Suprapubic skin (tissue), 3 donors: ENCODE data around the gene SEMA3C.

Experiments used
- EP300 ChIP-seq: sonication (generic); formaldehyde crosslinking; IDR thresholded peaks from one replicate; pipeline ENCODE4 v1.6.1; 2017; ENCODE audit warnings: antibody characterized with exemption
- POLR2A ChIP-seq, 2 donors: fragments of 450-650 bp; IDR thresholded peaks; one replicate each; pipeline ENCODE4 v1.6.1; 2017; ENCODE audit warnings: antibody characterized with exemption in 2 of 2, mild to moderate bottlenecking in 2 of 2, moderate library complexity in 2 of 2
- TF ChIP-seq, protein P1 (sequence below), 2 donors: fragments of 200-600 bp in 1 of 2; fragments of 450-650 bp in 1 of 2; sonication (generic) in 1 of 2; IDR thresholded peaks; one replicate each; pipeline ENCODE4 v1.5.1; 2016 to 2019; ENCODE audit warnings: antibody characterized with exemption in 2 of 2, mild to moderate bottlenecking in 1 of 2, moderate library complexity in 1 of 2

DNA sequence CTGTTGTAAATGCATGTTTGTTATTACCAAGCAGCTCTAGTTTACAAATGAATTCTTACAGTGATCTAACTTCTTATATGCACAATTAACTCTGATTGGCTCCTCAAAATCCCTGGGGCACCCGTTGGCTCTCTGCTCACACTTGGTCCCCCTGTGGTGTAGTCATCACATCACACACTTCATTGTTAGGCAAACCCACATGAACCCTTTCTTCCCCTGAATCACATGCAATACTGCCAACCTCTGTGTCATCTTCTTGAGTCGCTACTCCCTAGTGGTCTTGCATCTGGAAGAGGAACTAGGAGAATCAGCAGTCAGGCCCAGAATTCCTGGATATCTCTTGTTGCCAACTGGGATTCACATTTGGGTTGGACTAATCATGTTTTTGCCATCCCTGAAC is 207.3 kb downstream of the SEMA3C start:
- TF ChIP-seq, protein P1, sequence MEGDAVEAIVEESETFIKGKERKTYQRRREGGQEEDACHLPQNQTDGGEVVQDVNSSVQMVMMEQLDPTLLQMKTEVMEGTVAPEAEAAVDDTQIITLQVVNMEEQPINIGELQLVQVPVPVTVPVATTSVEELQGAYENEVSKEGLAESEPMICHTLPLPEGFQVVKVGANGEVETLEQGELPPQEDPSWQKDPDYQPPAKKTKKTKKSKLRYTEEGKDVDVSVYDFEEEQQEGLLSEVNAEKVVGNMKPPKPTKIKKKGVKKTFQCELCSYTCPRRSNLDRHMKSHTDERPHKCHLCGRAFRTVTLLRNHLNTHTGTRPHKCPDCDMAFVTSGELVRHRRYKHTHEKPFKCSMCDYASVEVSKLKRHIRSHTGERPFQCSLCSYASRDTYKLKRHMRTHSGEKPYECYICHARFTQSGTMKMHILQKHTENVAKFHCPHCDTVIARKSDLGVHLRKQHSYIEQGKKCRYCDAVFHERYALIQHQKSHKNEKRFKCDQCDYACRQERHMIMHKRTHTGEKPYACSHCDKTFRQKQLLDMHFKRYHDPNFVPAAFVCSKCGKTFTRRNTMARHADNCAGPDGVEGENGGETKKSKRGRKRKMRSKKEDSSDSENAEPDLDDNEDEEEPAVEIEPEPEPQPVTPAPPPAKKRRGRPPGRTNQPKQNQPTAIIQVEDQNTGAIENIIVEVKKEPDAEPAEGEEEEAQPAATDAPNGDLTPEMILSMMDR (IDR thresholded peaks at IDR 0.05) = no peak
- TF ChIP-seq POLR2A (IDR thresholded peaks at IDR 0.05) (no peak), EP300 (no peak)
